Ishikawa (cell line): Measurements from ENCODE around the gene MAPK11.
A peak's percentile ranks its signal among the peaks of the same experiment; 100 is the strongest.

Experiments
- CEBPB ChIP-seq: IDR thresholded peaks from 2 replicates; pipeline ENCODE4 v1.6.1; 2012
- CREB1 ChIP-seq: IDR thresholded peaks from 2 replicates; pipeline ENCODE4 v1.6.1; 2012; ENCODE audit warnings: low read depth
- EGR1 ChIP-seq: IDR thresholded peaks from 2 replicates; pipeline ENCODE4 v1.6.1; 2012
- EP300 ChIP-seq: IDR thresholded peaks from 2 replicates; pipeline ENCODE4 v1.6.1; 2012; ENCODE audit warnings: borderline replicate concordance
- FOXM1 ChIP-seq: IDR thresholded peaks from 2 replicates; pipeline ENCODE4 v1.6.1; 2012; ENCODE audit warnings: low read depth, borderline replicate concordance
- MAX ChIP-seq: IDR thresholded peaks from 2 replicates; pipeline ENCODE4 v1.6.1; 2012
- NFIC ChIP-seq: IDR thresholded peaks from 2 replicates; pipeline ENCODE4 v1.6.1; 2012
- RAD21 ChIP-seq: IDR thresholded peaks from 2 replicates; pipeline ENCODE4 v1.6.1; 2012; ENCODE audit warnings: low read depth
- REST ChIP-seq: IDR thresholded peaks from 2 replicates; pipeline ENCODE4 v1.6.1; 2012; ENCODE audit warnings: low read depth, mild to moderate bottlenecking
- TAF1 ChIP-seq: IDR thresholded peaks from 2 replicates; pipeline ENCODE4 v1.6.1; 2012; ENCODE audit warnings: low read depth, mild to moderate bottlenecking
- TCF12 ChIP-seq: IDR thresholded peaks from 2 replicates; pipeline ENCODE4 v1.6.1; 2012; ENCODE audit warnings: low read depth
- TEAD4 ChIP-seq: IDR thresholded peaks from 2 replicates; pipeline ENCODE4 v1.6.1; 2012
- USF1 ChIP-seq: IDR thresholded peaks from 2 replicates; pipeline ENCODE4 v1.6.1; 2012
- YY1 ChIP-seq: IDR thresholded peaks from 2 replicates; pipeline ENCODE4 v1.6.1; 2012; ENCODE audit warnings: low read depth
- ZBTB7A ChIP-seq: IDR thresholded peaks from 2 replicates; pipeline ENCODE4 v1.6.1; 2012; ENCODE audit warnings: low read depth

Gene MAPK11

GRCh38 chr22:50247748-50248147, 22.4 kb downstream of the MAPK11 start:
- TF ChIP-seq EP300, result no peak
- TF ChIP-seq CREB1, result peak; percentile 67; the same call in 1 of the 2 replicates

GRCh38 chr22:50246242-50247175, 23.7 kb downstream of the MAPK11 start:
- no peak for TF ChIP-seq USF1
- TF ChIP-seq EP300, result no peak
- no peak for TF ChIP-seq ZBTB7A
- TF ChIP-seq TAF1, result no peak
- TF ChIP-seq REST, result no peak

- TF ChIP-seq TEAD4, result no peak
- no peak for TF ChIP-seq CREB1
- no peak for TF ChIP-seq YY1
- TF ChIP-seq REST, result no peak
- TF ChIP-seq EP300, result no peak
- TF ChIP-seq MAX, result no peak
- TF ChIP-seq RAD21, result no peak
- TF ChIP-seq TCF12, result no peak
- no peak; the same call in 1 of the 2 replicates for TF ChIP-seq ZBTB7A
- no peak for TF ChIP-seq EGR1
Observed at GRCh38 chr22:50245214-50246072, 24.7 kb downstream of the MAPK11 start.

GRCh38 chr22:50244420-50245213, 25.6 kb downstream of the MAPK11 start, which contains the start of gene TUBGCP6:
TUBGCP6 (minus strand) TSS chr22:50245023; CDS start chr22:50244459, 564 bp downstream.
- TF ChIP-seq ZBTB7A (peak; percentile 30; the same call in 1 of the 2 replicates), CEBPB (0 out of 2 replicates have a peak, but pooled peaks have one; percentile 14), EP300 (peak; percentile 61; the same call in 1 of the 2 replicates), MAX (peak; percentile 91), NFIC (0 out of 2 replicates have a peak, but pooled peaks have one; percentile 53), USF1 (peak; percentile 55; the same call in 1 of the 2 replicates), TEAD4 (peak; percentile 52; the same call in 1 of the 2 replicates), YY1 (peak; percentile 79), TAF1 (peak; percentile 75), FOXM1 (0 out of 2 replicates have a peak, but pooled peaks have one; percentile 26), RAD21 (0 out of 2 replicates have a peak, but pooled peaks have one; percentile 2), EGR1 (0 out of 2 replicates have a peak, but pooled peaks have one; percentile 15), REST (0 out of 2 replicates have a peak, but pooled peaks have one; percentile 12), CREB1 (peak; percentile 99), TCF12 (peak; percentile 62)
